ENCODE results near the gene NMT1.

Gene NMT1

DNA sequence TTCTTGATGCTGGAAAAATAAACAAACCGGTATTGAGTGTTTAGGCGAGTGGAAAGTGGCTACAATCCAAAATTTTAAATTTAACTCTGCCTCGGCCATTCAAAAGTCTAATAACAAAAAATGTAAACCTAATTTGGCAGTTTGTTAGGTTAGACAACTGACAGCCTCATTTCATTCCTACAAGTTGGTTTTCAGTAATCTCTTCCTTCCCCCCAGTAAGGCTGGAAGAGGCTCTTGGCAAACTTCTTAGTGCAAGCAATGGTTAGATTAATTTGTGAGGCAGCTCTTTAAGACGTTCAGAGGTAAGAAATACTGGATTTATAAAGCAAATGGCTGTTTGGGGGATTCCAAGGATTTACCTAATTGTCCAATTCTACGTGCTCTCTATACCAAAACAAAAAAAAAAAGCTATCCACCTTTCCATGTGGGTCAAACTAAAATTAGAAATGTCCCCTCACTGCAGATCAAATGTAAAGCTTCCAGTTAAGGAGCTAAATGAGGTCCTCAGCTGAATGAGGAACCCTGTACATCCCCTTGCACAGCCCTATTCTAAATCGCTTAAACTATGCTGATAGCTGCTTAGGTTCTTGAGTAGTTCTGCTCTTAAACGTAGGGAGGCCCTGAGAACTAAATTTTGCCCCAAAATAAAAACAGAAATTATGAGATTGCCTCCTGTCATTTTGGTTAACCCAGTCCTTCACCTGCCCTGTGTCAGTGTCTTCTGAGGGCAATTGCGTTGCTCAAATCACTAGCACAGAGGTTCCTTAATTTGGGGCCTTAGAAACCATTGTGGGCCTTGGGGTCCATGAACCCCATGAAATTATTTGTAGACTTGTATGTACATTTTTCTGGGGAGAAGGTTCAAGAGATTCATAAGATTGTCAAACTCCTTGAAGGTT is 90.0 kb downstream of the NMT1 start:
- DNase-seq (ENCODE audit: low read depth in 2 of 2), result no peak

DNA sequence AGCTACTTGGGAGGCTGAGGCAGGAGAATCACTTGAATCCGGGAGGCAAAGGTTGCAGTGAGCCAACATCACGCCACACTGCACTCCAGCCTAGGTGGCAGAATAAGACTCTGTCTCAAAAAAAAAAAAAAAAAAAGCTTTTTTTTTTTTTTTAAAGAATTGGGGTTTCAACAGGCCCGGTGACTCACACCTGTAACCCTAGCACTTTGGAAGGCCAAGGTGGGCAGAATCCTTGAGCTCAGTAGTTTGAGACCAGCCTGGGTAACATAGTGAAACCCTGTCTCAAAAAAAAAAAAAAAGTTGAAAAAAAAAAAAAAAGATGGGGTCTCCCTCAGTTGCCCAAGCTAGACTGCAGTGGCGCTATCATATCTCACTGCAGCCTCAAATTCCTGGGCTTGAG is 93.9 kb downstream of the NMT1 start:
- DNase-seq (ENCODE audit: low read depth in 2 of 2), result no peak

DNA sequence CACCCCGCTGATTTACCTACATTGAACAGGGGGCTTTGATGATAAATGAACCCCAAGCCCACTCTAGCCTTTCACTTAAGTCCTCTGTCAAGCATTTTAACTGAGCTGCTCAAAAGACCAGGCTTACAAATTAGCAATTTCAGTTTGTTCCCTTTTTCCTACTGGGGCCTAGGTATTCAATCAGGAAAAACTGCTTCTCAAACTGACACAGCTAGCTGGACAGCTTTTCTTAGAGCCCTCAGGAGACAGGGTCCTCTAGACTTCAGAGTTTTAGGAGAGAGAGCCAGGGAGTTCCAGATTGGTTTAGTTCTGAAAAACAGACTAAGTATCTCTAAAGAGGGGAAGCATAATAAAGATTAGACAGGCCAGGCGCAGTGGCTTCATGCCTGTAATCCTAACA is 94.4 kb downstream of the NMT1 start:
- no peak for DNase-seq (ENCODE audit: low read depth in 2 of 2)

DNA sequence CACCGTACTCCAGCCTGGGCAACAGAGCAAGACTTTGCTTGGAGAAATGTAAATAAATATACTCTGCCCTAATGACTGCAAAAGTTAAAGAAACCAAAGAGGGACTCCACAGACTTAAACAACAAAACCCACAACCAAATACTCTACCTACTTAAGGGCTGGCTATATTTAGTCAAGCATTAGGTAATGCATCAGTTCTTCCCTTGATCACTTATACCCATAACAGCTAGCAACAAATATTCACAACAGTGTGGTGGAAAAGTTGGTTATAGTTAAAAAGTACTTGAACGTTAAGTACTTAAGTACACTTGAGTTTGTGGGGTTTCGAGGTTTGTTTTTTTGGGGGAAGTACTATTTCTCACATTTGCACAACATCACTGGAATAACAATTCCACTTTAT is 95.1 kb downstream of the NMT1 start:
- DNase-seq (ENCODE audit: low read depth in 2 of 2), result no peak

Data from fibroblast of skin of left biceps (primary cell).